GM03348 (cell line): Measurements from ENCODE around the gene CLCN3.
A peak's percentile ranks its signal among the peaks of the same experiment; 100 is the strongest.
"Not testable (repeated sequence)": the region's sequence is repeated elsewhere in the genome, so short reads cannot be mapped to it uniquely, and the experiment has no call there.

Experiments used
- DNase-seq: peaks from one replicate; pipeline ENCODE4 v3.0.0; 2012; ENCODE audit warnings: low spot score

CLCN3 gene

DNA sequence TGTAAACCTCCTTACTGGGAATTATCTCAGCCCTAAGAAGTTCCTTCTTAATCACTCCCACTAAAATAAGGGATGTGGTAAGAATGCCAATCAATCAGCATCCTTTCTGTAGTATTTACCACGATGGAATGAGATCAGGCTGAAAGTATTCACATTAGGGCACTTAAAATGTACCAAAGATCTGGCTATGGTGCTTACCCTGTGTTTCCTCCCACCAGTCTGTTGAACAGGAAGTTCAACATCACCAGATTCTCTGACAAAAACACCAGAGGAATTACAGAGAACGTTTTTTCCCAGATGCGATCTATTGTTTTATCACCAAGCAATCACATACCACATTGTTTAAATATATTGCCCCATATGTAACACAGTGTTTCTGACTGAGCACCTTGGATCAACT, 2.1 kb upstream of the CLCN3 start:
- peak; percentile 47 for DNase-seq

DNA sequence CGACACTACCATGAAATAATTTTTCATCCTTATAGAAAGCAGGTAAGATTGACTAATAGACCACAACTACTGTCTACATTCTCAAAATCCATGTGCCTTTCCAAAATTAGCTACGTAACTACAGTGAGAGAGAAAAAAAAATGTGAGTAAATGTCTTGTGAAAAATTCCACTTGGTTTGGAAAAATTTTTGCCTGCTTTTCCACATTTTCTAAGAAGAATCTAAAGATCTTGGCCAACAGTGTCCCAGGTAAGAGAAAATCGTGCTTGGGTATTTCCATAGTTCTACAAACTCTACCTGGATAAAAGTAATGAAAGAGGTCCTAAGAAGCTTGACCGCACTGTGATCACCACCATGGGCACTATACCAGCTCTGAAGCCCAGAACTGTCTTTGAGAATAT, 1.4 kb upstream of the CLCN3 start:
- DNase-seq: no peak

DNA sequence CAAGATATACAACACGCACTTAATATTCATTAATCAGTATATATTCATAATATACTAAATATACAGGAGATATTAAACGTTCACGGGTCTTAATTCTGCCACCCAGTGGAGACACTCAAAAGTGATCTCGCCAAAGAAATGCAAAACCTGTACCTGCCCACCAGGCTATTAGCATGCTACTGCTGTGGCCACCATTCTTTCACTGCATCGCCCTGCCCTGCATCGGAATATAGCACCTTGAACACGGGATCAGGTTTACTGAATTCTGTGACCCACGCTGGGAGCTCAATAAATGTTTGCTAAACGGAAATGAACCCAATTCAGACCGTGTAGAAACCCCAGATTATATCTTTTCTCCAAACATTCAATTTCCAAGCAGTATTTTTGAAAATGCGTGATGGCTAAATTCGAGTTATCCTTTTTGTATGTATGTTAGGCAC, 840 bp upstream of the CLCN3 start:
- DNase-seq: peak; percentile 32

DNA sequence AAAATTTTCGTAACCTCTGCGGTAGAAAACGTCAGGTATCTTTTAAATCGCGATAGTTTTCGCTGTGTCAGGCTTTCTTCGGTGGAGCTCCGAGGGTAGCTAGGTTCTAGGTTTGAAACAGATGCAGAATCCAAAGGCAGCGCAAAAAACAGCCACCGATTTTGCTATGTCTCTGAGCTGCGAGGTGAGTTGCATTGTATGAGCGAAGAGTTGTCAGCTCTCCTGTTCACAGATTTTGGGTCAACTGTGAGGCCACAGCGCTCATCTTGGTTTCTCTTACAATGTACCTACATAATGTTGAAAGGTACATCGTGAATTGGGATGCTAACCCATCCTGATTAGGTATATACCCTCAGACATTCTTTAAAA, 486 bp downstream of the CLCN3 start:
- DNase-seq: no peak

DNA sequence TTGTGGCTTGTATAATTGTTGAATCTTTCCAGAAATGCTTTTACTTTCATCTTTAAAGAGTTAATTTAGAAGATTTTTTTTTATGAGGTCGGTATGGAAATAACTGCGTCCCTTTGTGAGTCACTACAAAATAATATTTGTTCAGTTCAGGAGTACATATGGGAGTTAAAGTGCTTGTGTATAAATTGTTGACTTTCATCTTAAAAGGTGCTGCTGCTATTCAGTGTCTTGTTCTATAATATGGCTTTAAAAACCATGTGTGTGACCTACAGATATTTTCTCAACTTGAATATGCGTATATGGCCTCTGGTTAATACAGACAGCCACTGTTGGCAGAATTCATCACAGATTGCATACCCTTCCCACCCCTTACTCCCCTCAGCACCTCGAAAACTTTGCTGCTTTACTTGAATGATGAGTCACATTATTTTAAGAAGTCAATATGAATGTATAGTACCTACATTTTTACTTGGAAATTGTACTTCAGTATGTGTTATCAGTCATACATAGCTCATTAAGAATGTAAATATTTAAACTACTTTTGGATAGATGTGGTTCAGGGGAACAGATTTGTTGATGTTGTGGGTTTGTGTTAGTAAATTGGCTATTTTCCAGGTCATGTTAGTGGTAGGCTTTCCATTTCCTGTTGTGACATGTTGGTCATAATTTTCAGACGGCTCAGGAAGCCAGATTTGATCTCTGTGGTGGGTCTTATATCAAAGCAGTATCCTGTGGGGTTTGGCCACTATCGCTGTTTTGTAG, 1.5 kb downstream of the CLCN3 start:
- no peak for DNase-seq

DNA sequence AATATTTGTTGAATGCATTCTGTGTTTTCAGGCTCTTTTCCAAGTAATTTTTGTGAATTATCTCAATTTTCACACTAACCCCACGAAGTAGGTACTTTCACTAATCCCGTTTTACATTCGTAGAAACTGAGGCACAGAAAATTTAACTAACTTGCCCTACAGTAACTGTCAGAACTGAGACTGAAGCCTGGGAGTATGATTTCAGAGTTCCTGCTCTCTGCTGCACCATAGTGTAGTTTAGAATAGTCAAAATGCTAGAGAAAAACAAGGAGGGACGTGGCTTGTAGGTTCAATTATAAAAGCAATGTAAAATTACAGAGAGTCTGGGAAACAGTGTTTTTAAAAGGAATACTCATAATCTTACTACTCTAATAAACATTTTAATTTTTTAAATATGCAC, 2.2 kb downstream of the CLCN3 start:
- DNase-seq: no peak

DNA sequence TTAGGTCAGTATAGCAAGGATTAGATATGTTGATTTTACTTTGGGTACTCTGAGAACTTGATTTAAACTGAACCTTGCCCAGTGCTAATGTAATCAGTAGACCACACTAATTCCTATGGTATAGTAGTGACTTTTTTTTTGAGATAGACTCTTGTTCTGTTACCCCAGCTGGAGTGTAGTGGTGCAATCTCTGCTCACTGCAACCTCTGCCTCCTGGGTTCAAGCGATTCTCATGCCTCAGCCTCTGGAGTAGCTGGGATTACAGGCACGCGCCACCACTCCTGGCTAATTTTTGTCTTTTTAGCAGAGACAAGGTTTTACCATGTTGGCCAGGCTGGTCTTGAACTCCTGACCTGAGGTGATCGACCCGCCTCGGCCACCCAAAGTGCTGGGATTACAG, 3.6 kb downstream of the CLCN3 start:
- not testable (repeated sequence) for DNase-seq

DNA sequence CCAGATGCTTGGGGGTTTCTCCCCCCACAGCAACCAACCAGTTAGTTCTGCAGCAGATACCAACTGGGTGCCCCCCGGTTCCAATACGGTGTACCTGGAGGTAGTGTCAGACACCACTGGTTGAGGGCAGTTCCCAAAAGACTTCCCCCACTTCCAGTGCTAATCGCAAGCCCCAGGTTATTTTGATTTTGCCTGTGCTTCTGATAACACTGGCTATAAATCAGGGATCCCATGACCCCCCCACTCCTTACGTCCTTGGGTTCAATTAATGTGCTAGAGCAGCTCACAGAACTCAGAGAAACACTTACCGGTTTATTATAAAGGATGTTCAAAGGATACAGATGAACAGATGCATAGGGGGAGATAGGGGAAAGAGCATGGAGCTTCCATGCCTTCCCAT, 5.5 kb downstream of the CLCN3 start:
- DNase-seq: no peak

DNA sequence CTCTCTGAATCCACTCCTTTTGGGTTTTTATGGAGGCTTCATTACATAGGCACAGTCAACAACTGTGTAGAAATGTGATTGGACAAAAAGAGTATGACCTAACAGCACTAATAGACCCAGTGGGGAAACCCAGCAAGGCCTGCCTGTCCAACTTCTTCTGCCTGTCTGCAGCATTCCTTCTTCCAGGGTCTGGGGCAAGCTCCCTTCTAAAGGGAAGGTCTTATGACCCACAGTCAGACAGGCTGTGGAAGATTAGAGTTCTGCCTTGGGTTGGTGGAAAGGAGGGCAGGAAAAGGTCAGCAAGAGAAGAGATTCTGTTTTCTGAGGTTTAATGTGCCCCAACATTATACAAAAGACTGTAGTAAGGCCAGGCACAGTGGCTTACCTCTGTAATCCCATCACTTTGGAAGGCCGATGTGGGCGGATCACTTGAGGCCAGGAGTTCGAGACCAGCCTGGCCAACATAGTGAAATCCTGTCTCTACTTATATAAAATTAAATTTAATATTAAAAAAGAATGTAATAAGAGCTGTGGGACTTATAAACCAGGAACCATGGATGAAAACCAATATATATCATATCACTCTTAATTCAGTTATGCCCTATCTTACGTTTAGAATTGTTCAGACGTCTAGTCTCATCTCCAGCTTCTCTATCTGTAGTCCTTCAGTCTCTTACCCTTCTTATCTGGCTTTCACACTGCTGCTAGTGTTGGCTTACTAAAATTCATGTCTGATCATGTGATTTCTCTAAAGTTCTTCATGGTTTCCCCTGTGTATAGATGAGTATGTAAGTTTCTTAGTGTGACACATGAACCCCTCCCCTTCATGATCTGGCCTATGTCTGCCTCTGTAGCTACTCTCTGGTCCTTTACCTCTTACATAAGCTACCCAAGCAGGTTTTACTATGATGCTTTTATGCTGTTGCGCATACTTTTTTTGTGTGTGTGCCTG, 6.2 kb downstream of the CLCN3 start:
- DNase-seq: no peak

DNA sequence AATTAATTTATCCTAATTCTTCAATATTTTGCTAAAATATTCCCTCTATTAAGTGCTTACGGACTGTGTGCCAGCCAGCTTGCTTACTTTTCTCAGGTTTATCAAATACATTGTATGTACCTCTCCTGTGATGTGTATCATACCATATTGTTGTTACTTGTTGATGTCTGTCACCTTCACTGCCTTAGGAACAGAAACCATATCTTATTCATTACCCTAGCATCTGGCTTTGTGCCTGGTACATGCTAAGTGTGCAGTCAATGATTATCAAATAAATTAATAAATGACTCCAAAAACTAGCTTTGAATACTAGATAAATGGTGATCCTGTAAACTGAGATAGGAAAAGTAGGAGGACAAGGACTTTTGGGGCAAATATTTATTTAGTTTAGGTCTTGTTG, 6.9 kb downstream of the CLCN3 start:
- DNase-seq: no peak

DNA sequence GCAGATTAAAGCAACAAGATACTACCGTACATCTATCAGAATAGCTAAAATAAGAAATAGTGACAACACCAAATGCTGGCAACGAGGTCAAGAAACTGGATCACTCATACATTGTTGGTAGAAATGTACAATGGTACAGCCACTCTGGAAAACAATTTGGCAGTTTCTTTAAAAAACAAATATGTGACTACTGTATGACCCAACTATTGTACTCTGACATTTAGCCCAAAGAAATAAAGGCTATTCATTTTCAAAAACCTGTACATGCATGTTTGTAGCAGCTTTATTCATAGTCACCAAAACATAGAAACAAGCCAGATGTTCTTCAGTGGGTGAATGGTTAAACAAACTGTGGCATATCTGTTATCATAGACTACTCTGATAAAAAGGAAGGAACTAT, 8.2 kb downstream of the CLCN3 start:
- no peak for DNase-seq

DNA sequence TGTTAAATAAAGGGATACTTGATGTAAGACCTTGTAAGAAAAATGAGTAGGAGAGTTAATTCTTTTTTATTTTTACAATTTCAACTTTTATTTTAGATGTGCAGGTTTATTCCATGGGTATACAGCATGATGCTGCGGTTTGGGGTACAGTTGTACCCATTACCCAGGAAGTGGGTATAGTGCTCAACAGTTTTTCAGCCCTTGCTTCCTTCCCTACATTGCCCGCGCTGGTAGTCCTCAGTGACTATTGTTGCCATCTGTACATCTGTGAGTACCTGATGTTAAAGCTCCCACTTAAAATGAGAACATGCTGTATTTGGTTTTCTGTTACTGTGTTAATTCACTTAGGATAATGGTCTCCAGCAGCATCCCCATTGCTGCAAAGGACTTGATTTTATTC, 9.7 kb downstream of the CLCN3 start:
- no peak for DNase-seq

DNA sequence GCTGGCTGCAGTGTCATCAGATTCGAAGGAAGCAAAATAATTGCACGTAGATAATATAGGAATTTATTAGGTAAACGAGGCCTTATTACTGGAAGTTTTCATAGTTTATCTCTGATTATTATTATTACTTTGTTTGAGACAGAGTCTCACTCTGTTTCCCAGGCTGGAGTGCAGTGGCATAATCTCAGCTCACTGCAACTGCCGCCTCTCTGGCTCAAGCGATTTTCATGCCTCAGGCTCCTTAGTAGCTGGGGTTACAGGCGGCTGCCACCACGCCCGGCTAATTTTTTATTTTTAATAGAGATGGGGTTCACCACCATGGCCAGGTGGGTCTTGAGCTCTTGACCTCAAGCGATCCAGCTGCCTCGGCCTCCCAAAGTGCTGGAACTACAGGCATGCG, 12.5 kb downstream of the CLCN3 start:
- no peak for DNase-seq

DNA sequence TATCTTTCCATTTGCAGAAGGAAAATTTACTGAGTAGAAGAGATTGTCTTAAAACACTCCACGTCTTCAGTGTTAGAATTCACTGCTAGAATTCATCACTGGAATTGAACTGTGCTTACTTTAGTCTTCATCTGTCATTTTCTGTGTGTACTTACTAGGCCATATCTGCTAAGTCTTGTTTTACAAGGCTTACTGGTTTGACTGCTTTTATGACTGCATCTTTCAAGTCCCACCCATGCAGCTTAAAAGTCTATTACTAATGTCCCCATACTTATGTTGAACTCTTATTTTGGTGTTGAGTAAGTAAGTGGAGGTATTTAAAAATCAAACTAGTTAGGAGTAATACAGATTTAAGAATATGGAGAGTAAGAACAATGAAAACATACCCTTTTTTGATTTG, 14.6 kb downstream of the CLCN3 start:
- DNase-seq: no peak

DNA sequence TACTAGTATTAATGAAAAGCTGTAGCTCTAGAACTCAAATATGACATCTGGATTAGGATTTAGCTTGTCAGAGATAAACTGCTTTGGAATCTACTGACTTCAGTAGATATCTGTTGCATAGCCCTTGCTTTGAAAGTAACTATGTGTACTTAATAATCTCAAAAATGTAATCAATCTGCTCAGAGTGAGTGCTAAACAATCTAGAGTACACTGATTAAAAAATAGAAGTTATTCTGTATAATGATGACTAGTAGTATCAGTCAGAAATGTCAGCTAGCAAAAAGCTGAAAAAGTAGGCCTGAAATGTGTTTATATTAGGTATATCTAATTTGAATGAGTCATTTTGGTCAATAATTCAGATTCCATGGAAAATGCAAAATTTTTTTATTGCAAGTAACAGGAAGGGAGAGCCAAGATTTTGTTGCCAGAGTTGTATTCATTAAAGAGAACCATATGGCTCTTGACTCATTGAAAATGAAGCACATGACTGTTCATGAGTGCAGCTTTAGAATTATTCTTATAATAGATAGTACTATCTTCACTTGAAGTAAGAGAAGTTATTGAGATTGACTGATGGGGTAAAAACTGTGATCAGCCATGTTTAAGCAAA, 20.0 kb downstream of the CLCN3 start:
- peak; percentile 59 for DNase-seq

DNA sequence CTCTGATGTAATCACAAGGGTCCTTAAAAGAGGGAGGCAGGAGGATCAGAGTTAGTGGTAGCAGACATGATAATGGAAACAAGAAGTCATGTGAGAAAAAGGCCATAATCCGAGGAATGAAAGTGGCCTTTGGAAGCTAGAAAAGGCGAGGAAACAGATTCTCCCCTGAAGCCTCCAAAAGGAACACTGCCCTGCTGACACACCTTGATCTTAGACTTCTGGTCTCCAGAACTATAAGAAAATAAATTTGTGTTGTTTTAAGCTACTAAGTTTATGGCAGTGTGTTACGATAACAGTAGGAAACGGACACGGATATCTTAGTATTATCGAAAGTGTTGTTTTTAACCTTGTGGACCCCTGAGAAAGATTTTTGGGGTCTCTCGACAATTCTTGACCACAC, 24.4 kb downstream of the CLCN3 start:
- DNase-seq: no peak

DNA sequence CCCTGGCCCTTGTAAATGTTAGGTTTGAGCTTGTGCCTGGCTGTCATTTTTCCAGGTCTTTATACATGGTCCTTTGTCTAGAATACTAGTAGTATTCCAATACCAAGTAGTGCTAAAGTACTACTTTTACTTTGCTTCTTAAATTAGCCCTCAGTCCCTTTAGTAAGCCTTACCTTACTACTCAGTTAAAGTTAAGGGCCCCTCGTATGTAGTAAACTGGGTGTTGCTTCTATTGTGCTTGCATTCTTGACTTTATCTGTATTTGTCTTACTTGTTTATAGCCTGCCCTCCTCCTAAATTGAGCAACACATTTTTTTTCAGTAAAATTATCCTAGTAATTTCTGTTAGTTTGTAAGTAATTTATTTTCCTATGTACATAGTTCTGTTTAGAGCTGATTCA, 25.2 kb downstream of the CLCN3 start:
- no peak for DNase-seq

DNA sequence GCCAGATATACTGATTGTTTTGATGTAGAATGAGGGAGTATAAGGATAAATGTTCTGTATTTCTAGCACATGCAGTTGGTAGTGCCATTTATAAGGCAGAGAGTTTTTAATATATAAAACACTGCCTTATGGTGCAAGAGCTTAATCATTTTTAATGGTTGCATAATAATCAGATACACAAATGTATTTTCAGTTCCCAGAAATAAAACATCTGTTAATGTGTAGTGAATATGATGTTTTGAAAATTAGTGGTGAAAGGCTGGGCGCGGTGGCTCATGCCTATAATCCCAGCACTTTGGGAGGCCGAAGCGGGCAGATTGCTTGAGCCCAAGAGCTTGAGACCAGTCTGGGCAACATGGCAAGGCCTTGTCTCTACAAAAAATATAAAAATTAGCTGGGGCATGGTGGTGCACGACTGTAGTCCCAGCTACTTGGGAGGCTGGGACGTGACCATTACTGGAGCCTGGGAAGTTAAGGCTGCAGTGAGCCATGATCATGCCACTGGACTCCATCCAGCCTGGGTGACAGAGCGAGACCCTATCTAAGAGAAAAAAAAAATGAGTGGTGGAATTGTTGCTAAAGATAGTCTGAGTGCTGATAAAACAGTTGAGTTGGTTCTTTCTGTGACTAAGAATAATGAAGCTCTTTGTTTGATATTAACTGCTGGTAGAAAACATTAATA, 29.3 kb downstream of the CLCN3 start:
- DNase-seq: no peak

DNA sequence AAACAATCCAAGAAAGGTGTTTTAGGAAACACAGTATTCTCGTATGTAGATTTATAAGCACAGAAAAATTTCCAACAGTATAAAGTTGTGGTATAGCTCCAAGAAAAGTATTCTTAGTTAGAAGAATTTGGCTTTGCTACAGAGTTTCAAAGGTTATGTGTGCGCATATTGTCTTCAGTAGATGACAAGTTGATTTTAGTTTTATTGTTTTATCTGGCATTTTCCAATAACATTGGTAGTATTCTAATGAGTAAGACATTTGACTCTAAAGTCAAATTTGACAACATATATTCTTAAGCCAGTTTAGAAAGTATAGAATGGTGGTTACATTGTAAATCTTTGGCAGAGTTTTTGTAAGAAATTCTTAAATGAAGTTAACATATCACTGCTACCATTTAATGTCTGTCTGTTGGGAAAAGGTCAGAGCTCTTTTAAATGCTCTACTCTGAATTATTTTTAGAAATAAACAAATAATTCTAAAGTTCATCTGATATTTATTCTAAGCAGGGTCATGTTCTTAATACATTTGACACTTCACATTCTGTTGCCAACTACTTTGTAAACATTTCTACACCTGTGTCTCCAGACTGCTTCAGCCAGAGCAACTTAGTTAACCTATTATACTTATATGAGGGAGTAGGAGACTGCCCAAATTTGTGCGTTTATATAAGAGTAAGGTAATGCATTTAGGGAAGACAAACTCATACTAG, 30.0 kb downstream of the CLCN3 start:
- DNase-seq: no peak

DNA sequence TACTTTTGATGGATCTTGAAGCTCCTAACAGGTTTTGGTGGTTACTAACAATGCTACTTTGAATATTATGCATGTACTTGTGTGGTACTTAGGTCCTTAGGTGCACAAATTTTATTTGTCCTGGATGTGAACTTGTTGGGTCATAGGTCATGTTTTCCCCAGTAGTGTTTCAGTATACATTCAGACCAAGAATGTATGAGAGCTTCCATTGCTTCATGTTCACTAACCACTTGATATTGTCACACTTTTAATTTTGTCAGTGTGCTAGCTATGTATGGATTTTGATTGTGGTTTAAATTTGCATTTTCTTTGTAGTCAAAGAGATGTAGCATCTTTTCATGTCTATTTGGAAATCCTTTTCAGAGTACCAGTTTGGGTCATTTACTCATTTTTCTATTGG, 32.2 kb downstream of the CLCN3 start:
- no peak for DNase-seq

DNA sequence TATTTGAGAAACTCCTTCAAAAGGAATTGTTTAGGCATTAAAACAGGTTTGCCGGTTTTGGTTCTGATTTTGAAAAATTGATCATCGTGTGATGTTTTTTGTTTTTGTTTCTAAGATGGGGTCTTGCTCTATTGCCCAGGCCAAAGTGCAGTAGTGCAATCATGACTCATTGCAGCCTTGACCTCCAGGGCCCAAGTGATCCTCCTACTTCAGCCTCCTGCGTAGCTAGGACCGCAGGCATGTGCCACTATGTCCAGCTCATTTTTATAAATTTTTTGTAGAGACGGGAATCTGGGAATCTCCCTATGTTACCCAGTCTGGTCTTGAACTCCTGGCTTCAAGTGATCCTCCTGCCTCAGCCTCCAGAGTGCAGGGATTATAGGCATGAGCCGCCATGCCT, 35.0 kb downstream of the CLCN3 start:
- no peak for DNase-seq
